Karpas-422 (cell line): Measurements from ENCODE around the gene CCDC51. TPM values are rescaled to one million over a fixed set of nuclear protein-coding genes. Genes with fewer than 3 reads are reported as not detected.

ENCODE experiments used
- DNase-seq: peaks from one replicate; pipeline ENCODE4 v3.0.0-alpha.2; 2015
- H2AFZ ChIP-seq: fragments of 200-600 bp; sonication (generic); 2 replicates; pipeline ENCODE4 v1.6.1; 2014; ENCODE audit warnings: antibody characterized with exemption, low read length, mixed read lengths
- H3K27ac ChIP-seq: fragments of 200-600 bp; sonication (generic); 2 replicates; pipeline ENCODE4 v1.5.1; 2014; ENCODE audit warnings: mild to moderate bottlenecking, low read length, moderate library complexity
- H3K27me3 ChIP-seq: fragments of 200-600 bp; sonication (generic); 2 replicates; pipeline ENCODE4 v1.6.1; 2014; ENCODE audit warnings: low read length, mixed read lengths
- H3K36me3 ChIP-seq: fragments of 200-600 bp; sonication (generic); 2 replicates; pipeline ENCODE4 v1.6.1; 2014; ENCODE audit warnings: low read length, mixed read lengths; ENCODE audit not compliant: insufficient read depth
- H3K4me1 ChIP-seq: fragments of 200-600 bp; sonication (generic); 2 replicates; pipeline ENCODE4 v1.6.1; 2014; ENCODE audit warnings: mild to moderate bottlenecking, low read length, mixed read lengths
- H3K4me2 ChIP-seq: fragments of 200-600 bp; sonication (generic); 2 replicates; pipeline ENCODE4 v1.6.1; 2014; ENCODE audit warnings: low read length, low read depth, mild to moderate bottlenecking; ENCODE audit not compliant: poor library complexity, severe bottlenecking
- H3K4me3 ChIP-seq: fragments of 200-600 bp; sonication (generic); 2 replicates; pipeline ENCODE4 v1.5.1; 2014; ENCODE audit warnings: mild to moderate bottlenecking, antibody characterized with exemption, low read length, mixed read lengths
- H3K79me2 ChIP-seq: fragments of 200-600 bp; sonication (generic); 2 replicates; pipeline ENCODE4 v1.6.1; 2014; ENCODE audit warnings: mild to moderate bottlenecking, low read length, mixed read lengths
- H3K9ac ChIP-seq: fragments of 200-600 bp; sonication (generic); 2 replicates; pipeline ENCODE4 v1.6.0; 2014; ENCODE audit warnings: low read length
- H3K9me2 ChIP-seq: fragments of 200-600 bp; sonication (generic), shearing (Covaris generic); replicated peaks from 2 replicates; pipeline ENCODE4 v1.6.0; 2014; ENCODE audit warnings: mild to moderate bottlenecking, low read length, moderate library complexity; ENCODE audit not compliant: insufficient read depth
- H3K9me3 ChIP-seq: fragments of 300-700, 200-600 bp; sonication (generic); 2 replicates; pipeline ENCODE4 v1.6.1; 2014; ENCODE audit warnings: low read length, mixed read lengths
- H4K20me1 ChIP-seq: fragments of 200-600 bp; sonication (generic); 2 replicates; pipeline ENCODE4 v1.6.1; 2014; ENCODE audit warnings: mild to moderate bottlenecking, antibody characterized with exemption, low read length, low read depth; ENCODE audit not compliant: insufficient read depth
- total RNA-seq: library from RNA; depleted of rRNA; stranded (reverse); fragments of >200 nt; shearing (Covaris generic); gene quantifications from 2 replicates; pipeline ENCODE4 v1.2.3, GENCODE V29; 2014; ENCODE audit warnings: low replicate concordance

CCDC51 gene
- total RNA-seq, 1 experiment from 2014 or later, result 22.0 TPM

DNA sequence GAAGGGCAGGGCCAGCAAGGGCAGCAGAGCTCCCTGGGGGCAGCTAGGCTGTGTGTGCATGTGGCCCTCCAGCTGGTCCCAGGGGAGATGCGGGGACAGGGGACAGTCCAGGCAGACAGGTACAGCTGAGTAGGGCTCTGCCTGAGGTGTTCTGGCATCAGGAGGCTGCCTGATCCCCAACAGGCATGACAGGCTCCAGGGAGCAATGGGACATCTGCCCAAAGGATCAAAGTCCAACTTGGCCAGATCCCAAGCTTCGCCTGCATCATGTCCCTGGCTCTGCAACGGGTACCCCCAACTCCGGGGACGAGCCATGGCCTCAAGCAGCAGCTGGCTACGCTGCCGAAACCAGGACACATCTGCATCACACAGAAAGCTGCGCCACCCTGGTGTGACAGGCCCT is 28.4 kb upstream of the CCDC51 start:
- Histone ChIP-seq H3K4me2 (peak overlapping the region; percentile 81), H3K79me2 (peaks cover 65% of the 10 kb centered on the region), H3K9me3 (no peaks in the 10 kb centered on the region), H3K27me3 (no peaks in the 10 kb centered on the region), H3K4me3 (peak overlapping the region; percentile 92; the same call in 1 of the 2 replicates), H4K20me1 (peaks cover 11% of the 10 kb centered on the region; the same call in 1 of the 2 replicates), H3K9ac (peak overlapping the region; percentile 90), H3K9me2 (no peaks in the 10 kb centered on the region), H2AFZ (no peak overlapping the region), H3K4me1 (peaks cover 69% of the 10 kb centered on the region), H3K36me3 (peaks cover 22% of the 10 kb centered on the region), H3K27ac (peak overlapping the region; percentile 75)
- peak; percentile 40 for DNase-seq

DNA sequence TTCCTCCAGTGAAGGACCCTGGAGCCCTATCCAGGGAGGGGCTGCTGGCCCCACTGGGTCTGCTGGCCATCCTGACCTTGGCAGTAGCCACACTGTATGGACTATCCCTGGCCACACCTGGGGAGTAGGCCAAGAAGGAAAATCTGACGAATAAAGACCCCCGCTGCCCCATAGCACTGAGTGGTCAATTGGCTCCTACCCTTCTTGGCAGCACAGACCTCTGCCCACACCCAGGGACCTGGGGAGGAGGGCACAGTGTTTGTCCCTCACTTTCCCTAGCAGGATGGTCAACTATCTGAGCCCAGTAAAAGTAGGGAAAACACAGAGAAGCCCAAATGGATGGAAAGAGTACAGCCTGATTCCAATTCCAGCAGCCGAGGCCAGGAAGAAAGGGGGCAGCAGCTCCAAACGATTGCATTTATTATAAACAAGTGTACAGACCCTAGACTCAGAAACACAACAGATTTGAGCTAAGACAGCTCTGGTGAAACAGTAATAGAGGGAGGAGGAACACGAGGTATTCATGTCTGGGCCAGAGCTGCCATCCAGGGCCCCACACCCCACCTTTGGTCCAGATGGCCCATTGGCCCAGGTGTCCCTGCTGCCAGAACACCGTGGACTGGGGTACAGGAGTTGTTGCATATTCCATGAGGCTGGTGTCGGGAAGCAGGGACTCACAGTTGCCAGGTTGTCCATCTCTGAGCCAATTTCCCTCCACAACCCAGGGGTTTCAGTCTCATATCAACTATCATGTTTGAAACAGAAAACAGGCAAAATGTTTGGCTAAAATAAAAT is 27.8 kb upstream of the CCDC51 start:
- no peaks in the 10 kb centered on the region for H3K9me3 ChIP-seq
- H3K79me2 ChIP-seq, result peaks cover 64% of the 10 kb centered on the region
- peak; percentile 51 for DNase-seq
- peaks cover 66% of the 10 kb centered on the region for H3K4me1 ChIP-seq
- H4K20me1 ChIP-seq, result peaks cover 11% of the 10 kb centered on the region; the same call in 1 of the 2 replicates
- peak overlapping the region; percentile 75 for H3K27ac ChIP-seq
- no peaks in the 10 kb centered on the region for H3K27me3 ChIP-seq
- H3K9ac ChIP-seq, result peak overlapping the region; percentile 90
- no peak overlapping the region for H2AFZ ChIP-seq
- H3K9me2 ChIP-seq, result no peaks in the 10 kb centered on the region
- H3K36me3 ChIP-seq, result peaks cover 22% of the 10 kb centered on the region
- peak overlapping the region; percentile 92 for H3K4me3 ChIP-seq
- H3K4me2 ChIP-seq, result peak overlapping the region; percentile 81

DNA sequence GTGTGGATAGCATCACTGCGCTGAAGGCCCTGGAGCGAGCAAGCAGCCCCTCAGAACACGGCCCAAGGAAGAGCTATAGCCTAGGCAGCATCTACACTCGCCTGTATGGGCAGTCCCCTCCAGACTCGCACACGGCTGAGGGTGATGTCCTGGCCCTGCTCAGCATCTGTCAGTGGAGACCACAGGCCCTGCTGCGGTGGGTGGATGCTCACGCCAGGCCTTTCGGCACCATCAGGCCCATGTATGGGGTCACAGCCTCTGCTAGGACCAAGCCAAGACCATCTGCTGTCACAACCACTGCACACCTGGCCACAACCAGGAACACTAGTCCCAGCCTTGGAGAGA is 27.2 kb upstream of the CCDC51 start:
- H3K27me3 ChIP-seq, result no peaks in the 10 kb centered on the region
- H3K36me3 ChIP-seq, result peaks cover 22% of the 10 kb centered on the region
- H2AFZ ChIP-seq, result no peak overlapping the region
- peak overlapping the region; percentile 81 for H3K4me2 ChIP-seq
- H3K9me3 ChIP-seq, result no peaks in the 10 kb centered on the region
- DNase-seq, result no peak
- H3K79me2 ChIP-seq, result peaks cover 58% of the 10 kb centered on the region
- no peaks in the 10 kb centered on the region for H3K9me2 ChIP-seq
- H3K4me3 ChIP-seq, result peak overlapping the region; percentile 92
- peaks cover 62% of the 10 kb centered on the region for H3K4me1 ChIP-seq
- H4K20me1 ChIP-seq, result peaks cover 11% of the 10 kb centered on the region; the same call in 1 of the 2 replicates
- H3K9ac ChIP-seq, result peak overlapping the region; percentile 90
- H3K27ac ChIP-seq, result peak overlapping the region; percentile 75

DNA sequence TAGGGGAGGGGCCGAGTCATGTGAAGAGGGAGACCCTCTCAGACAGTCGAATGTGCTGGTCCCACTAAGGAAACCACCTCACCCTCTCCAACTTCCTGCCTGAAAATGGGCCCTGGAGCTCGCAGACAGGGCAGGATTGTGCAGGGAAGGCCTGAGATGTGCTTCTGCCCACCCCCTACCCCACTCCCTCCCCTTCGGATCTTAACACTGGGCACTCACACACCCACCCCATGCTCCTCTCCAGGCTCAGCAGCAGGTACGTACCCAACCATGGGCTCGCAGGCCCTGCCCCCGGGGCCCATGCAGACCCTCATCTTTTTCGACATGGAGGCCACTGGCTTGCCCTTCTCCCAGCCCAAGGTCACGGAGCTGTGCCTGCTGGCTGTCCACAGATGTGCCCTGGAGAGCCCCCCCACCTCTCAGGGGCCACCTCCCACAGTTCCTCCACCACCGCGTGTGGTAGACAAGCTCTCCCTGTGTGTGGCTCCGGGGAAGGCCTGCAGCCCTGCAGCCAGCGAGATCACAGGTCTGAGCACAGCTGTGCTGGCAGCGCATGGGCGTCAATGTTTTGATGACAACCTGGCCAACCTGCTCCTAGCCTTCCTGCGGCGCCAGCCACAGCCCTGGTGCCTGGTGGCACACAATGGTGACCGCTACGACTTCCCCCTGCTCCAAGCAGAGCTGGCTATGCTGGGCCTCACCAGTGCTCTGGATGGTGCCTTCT is 26.6 kb upstream of the CCDC51 start:
- Histone ChIP-seq H3K4me3 (peak overlapping the region; percentile 92), H3K4me2 (peak overlapping the region; percentile 81), H3K9ac (peak overlapping the region; percentile 90), H3K27ac (peak overlapping the region; percentile 75), H3K9me2 (no peaks in the 10 kb centered on the region), H3K36me3 (peaks cover 22% of the 10 kb centered on the region), H4K20me1 (peaks cover 11% of the 10 kb centered on the region; the same call in 1 of the 2 replicates), H3K27me3 (no peaks in the 10 kb centered on the region), H3K9me3 (no peaks in the 10 kb centered on the region), H3K4me1 (peaks cover 57% of the 10 kb centered on the region), H2AFZ (no peak overlapping the region), H3K79me2 (peaks cover 53% of the 10 kb centered on the region)
- peak; percentile 72 for DNase-seq

DNA sequence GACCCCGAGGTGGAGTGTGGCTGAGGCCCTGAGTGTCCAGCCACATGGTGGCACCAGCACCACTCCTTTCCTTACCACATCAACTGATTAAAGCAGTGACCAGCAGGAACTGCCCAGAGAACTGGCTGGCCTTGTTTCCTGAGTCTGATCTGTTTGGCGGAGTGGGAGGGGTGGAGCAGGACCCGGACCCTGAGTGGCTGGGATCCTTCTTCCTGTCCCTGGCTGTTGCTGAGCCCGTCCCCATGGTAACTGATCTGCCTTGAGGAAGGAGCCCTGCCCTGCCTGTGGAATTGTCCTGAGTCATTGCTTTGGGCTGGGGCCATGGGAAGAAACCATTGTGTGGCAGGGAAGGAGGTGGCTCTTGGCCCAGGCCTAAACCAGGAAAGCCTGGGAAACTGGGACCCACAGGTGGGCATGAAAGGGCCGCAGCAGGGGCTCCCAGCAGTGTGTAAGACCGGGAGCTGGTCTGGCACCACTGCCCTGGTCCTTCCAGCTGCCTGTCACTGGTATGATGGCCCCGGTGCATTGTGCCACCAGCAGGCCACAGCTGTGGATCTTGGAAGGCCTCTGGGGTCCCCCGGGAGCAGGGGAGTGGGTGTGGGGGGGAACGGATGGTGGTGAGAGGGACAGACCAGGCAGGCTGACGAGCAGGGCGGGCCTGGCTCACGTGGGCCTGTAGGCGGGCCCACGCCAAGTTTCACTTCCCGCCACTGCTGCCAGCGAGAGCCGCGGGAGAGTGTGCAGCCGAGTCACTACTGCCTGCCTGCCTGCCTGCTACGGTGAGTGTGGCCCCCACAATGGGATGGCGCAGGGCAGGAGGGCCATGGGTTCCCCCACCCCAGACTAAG is 25.8 kb upstream of the CCDC51 start:
- Histone ChIP-seq H3K4me1 (peaks cover 50% of the 10 kb centered on the region), H3K4me3 (peak overlapping the region; percentile 92), H3K79me2 (peaks cover 46% of the 10 kb centered on the region), H2AFZ (no peak overlapping the region), H3K27ac (peak overlapping the region; percentile 75), H3K4me2 (peak overlapping the region; percentile 81), H4K20me1 (peaks cover 11% of the 10 kb centered on the region; the same call in 1 of the 2 replicates), H3K9me2 (no peaks in the 10 kb centered on the region), H3K9me3 (no peaks in the 10 kb centered on the region), H3K27me3 (no peaks in the 10 kb centered on the region), H3K9ac (peak overlapping the region; percentile 90), H3K36me3 (peaks cover 22% of the 10 kb centered on the region)
- DNase-seq, result peak; percentile 95

DNA sequence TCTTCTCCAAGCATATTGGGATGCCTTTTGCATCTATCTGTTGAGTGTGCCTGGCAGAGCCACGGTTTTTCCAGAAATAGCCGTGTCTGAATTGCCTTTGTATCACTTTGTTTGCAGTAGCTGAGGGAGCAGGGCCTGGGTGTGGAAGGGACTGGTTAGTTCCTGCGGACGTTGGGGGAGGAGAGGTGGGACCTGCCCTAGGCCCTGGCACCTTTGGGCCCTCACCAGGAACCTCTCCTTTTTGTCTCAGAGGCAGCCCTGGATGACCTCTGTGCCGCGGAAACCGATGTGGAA is 25.3 kb upstream of the CCDC51 start:
- Histone ChIP-seq H2AFZ (no peak overlapping the region), H3K4me1 (peaks cover 46% of the 10 kb centered on the region)

DNA sequence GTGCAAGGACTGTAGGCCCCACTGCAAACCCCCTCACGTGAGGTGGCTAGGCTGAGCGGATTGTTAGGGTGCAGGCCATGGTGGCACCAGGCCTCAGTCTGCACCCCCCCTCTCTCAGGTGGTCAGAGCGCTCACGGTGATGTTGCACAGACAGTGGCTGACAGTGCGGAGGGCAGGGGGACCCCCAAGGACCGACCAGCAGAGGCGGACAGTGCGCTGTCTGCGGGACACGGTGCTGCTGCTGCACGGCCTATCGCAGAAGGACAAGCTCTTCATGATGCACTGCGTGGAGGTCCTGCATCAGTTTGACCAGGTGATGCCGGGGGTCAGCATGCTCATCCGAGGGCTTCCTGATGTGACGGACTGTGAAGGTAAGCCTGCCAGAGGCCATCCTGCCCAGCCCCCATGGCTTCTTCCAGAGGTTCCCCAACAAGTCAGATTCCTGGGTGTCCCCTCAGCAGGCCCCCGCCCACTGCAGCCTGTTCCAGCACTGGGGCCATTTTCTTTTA is 24.8 kb upstream of the CCDC51 start:
- H3K27me3 ChIP-seq, result no peaks in the 10 kb centered on the region
- no peak for DNase-seq
- no peak overlapping the region for H3K9ac ChIP-seq
- H3K79me2 ChIP-seq, result peaks cover 36% of the 10 kb centered on the region
- peaks cover 11% of the 10 kb centered on the region; the same call in 1 of the 2 replicates for H4K20me1 ChIP-seq
- peaks cover 22% of the 10 kb centered on the region for H3K36me3 ChIP-seq
- no peak overlapping the region for H3K27ac ChIP-seq
- no peak overlapping the region for H3K4me2 ChIP-seq
- no peak overlapping the region for H2AFZ ChIP-seq
- no peak overlapping the region for H3K4me3 ChIP-seq
- no peaks in the 10 kb centered on the region for H3K9me3 ChIP-seq
- H3K4me1 ChIP-seq, result peaks cover 42% of the 10 kb centered on the region
- H3K9me2 ChIP-seq, result no peaks in the 10 kb centered on the region

More for the DNA sequence above, 25.3 kb upstream of the CCDC51 start:
- Histone ChIP-seq H3K79me2 (peaks cover 40% of the 10 kb centered on the region), H4K20me1 (peaks cover 11% of the 10 kb centered on the region; the same call in 1 of the 2 replicates), H3K4me2 (peak overlapping the region; percentile 81), H3K9me2 (no peaks in the 10 kb centered on the region), H3K27ac (0 out of 2 replicates have a peak overlapping the region, but pooled peaks have one; percentile 75), H3K36me3 (peaks cover 22% of the 10 kb centered on the region), H3K27me3 (no peaks in the 10 kb centered on the region), H3K4me3 (no peak overlapping the region), H3K9me3 (no peaks in the 10 kb centered on the region), H3K9ac (no peak overlapping the region)
- DNase-seq, result no peak
